ENCODE results near the gene FBXW9.
"Not testable (repeated sequence)": the region's sequence is repeated elsewhere in the genome, so short reads cannot be mapped to it uniquely, and the experiment has no call there.

The FBXW9 gene

DNA sequence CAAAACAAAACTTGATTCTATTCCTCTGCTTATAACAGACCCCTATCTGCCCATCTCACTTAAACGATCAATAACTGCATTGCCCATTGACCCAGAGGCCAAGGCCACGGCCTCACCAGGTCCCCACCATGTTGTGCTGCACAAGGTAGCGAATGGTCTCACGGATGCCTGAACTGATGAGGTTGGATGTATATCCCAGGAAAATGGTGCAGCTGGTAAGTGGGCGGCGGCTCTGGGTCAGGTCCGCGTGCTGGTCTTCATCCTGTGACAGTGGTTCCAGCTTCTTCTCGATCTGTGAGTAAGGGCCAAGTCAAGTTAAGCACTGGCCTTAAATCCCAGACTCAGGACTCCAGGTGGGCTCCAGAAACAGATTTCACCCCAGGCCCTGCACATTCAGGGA is 16.4 kb downstream of the FBXW9 start:
- DNase-seq (ENCODE audit: low read depth) = no peak

DNA sequence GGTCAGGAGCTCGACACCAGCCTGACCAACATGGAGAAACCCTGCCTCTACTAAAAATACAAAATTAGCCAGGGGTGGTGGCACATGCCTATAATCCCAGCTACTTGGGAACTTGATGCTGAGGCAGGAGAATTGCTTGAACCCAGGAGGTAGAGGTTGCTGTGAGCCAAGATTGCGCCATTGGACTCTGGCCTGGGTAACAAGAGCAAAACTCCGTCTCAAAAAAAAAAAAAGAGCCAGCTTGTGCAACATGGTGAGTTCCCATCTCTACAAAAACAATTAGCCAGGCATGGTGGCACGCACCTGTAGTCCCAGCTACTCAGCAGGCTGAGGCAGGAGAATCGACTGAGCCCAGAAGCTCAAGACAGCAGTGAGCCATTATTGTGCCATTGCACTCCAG is 18.4 kb downstream of the FBXW9 start:
- not testable (repeated sequence) for DNase-seq (ENCODE audit: low read depth)

DNA sequence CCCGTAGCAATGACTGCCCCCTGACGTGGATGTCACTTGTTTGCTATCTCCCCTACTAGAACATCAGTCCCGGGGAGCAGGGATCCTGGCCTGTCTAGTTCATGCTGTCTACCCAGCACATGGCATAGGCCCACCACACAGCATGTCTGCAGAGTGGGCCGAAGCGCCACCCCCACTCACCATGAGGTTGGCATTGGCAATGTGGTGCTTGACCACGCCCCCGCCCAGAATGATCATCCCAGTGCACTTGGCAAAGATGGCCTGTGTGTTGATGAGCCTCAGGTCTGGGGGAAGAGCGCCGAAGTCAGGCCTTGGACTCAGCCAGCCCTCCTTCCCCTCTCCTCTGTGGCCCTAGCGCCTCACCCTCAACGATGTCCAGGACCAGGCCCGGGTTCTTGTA is 19.5 kb downstream of the FBXW9 start:
- no peak for DNase-seq (ENCODE audit: low read depth)

DNA sequence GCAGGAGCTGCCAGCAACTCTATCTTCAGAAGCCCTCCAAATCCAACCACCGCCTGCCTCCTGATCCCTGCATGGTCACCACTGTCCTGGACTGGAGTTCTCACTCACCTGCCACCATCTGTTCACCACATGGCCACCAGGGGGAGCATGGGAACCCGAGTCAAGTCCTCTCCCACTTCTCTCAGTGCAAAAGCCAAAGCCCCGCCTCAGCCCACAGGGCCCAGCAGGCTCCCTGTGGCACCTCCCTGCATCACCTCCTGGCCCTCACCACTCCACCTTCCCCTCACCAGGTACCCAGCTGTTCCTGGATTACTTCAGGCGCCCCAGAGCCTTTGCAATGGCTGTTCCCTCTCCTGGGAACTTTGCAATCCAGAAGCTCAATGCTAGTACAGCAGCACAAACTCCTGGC is 20.0 kb downstream of the FBXW9 start:
- peak; percentile 47 for DNase-seq (ENCODE audit: low read depth)

DNA sequence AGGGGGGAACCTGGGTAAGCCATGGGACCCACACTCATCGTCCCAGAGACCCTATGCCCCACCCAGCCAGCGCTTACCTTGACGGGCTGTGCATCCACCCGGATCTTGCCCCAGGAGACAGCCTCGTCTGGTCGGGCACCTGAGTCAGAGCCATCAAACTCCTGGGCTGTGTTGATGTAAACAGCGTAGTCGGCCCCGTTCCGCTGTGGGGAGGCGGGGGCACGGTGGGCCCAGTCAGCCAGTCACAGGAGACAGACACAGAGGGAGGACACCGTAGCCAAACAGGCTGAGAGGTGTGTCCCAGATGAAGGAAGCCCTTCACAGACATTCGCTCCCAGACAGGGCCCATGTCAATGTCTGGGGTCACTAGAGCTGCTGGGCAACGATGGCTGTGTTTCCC is 20.5 kb downstream of the FBXW9 start:
- DNase-seq (ENCODE audit: low read depth) = no peak

DNA sequence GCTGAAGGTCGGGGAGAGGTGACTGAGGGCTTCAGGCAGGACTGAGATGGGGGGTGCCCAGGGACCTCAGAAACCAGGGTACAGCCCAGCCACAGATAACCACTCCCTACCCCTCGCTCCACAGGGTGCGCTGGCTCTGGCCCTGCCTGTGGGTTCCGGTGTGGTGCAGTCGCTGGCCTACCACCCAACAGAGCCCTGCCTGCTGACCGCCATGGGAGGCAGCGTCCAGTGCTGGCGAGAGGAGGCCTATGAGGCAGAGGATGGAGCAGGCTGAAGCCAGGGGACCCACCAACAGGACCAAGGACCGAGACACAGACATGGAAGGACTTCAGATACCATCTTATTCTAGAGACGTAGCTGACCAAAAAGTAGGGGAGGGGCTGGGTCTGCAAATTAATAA is 21.0 kb downstream of the FBXW9 start:
- DNase-seq (ENCODE audit: low read depth) = no peak

DNA sequence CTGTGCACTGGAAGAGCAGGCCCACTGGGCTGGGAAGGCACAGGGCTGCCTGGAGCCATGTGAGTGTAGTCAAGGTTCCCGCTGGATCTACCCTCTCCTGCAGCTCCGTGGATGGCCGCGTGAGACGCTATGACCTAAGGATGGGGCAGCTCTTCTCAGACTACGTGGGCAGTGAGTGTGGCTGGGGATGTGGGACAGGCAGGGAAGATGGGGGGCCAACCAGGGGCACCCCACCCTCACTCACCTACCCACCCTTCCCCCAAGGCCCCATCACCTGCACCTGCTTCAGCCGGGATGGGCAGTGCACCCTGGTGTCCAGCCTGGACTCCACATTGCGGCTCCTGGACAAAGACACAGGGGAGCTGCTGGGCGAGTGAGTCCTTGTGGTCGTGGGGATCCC is 23.7 kb downstream of the FBXW9 start:
- no peak for DNase-seq (ENCODE audit: low read depth)

DNA sequence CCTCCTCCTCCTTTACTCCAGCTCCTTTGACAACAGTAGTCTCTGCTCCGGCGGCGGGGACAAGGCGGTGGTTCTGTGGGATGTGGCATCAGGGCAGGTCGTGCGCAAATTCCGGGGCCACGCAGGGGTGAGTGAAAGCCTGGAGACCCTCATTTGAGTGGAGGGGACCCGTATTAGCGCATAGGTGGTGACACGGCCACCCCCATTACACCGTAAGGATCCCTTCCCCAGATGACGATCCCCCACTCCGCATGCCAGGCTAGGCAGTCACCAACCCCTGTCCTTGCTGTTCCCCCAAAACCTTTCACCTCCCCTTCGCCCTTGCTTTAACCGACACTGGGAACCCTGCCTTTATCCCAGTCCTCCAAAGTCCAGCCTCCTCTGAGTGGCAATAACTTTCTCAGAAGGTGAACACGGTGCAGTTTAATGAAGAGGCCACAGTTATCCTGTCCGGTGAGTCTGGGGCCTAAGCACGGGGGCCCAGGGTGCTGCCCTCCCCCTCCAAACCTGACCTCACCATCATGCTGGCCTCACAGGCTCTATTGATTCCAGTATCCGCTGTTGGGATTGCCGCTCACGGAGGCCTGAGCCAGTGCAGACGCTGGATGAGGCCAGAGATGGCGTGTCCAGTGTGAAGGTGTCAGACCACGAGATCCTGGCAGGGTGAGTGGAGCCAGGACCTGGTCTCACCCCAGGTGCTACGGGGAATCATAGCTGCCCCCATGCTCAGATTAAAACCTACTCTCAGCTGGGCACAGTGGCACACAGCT is 26.1 kb downstream of the FBXW9 start:
- DNase-seq (ENCODE audit: low read depth) = no peak

DNA sequence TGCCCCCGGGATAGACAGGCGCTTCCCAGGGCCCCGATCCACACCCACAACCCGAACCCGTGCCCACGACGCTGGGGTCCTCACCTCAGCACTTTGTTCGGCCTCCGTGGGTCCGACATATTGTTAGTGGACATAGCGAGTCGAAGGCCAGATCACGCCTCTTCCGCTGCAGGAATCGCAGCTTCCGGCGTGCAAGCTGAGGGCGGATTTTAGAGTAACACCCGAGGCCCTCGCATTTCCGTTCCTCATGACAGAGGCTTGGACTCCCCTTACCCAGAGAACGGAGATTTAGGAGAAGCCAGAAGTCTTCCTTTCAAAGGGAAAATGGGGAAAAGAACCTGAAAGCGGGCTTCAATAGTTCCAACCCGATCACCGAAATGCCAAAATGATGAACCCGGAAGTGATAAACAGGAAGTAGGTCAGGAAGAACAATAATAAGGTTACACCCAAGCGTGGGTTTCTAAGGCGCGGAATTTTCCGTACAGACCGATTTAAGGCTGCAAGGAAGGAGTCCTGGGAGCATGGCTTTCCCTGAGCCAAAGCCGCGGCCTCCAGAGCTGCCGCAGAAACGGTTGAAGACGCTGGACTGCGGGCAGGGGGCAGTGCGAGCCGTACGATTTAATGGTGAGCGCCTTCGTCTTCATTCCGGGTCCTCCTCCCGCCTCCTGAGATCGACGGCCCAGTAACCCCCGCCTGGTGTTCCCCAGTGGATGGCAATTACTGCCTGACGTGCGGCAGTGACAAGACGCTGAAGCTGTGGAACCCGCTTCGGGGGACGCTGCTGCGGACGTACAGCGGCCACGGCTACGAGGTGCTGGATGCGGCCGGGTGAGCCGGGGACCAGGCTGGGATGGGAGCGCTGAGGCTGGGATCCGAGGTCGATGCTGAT is 26.9 kb downstream of the FBXW9 start:
- DNase-seq (ENCODE audit: low read depth) = peak; percentile 66

DNA sequence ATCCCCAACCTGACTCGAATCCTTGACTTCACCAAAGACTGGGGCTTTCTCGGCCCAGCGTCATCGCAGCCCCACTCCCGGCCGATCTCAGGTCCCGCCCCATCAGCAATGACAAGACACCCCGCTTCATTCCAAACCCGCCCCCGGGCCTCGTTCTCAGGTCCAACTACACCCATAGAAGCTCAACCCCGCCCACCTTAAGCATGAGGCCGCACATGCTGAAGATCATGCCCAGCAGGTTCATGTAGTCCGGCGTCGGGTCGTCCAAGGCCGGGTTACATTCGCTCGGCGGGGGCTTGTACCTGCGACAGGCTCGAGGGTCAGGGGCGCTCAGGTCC is 27.5 kb downstream of the FBXW9 start:
- peak; percentile 26 for DNase-seq (ENCODE audit: low read depth)

DNA sequence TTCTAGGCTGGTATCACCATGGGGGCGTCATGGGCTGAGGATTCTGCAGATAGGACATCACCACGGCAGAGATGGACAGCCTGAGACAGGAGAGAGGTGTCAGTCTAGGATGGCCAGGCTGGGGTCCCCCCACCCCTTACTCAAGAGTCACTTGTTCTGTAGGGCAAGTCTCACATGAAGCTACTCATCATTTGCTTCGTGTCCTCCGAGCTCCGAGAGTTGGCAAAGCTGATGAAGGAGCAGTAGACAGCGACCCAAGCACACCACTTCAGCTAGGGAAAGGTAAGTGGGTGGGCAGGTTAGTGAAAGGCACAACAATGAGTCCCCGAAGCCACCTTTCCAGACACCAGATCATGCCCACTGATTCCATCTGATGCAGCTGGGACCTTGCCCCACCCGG is 28.1 kb downstream of the FBXW9 start:
- DNase-seq (ENCODE audit: low read depth) = no peak

DNA sequence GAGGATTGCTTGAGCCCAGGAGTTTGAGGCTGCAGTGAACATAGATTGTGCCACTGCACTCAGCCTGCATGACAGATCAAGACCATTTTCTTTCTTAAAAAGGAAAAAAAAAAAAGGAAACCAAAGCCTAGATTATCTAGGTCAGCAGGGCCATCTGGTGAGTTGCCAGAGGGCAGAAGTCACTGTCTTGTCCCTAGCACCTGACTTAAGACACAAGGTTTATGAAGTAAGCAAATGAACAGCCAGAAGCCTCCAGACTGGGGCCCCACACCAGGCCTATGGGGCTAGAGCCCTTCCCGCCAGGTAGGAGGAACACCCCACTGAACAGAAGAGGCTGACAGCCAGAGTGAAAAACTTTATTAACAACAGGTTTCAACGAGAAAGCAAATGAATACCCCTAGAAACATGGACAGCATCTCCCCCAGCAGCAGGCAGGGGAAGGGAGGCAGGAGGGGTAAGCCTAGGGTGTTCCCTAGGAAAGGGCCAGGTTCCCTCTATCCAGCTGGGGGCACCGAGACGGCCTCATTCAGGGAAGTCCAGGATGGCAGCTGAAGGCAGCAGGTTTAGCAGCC is 28.6 kb downstream of the FBXW9 start:
- DNase-seq (ENCODE audit: low read depth) = no peak

DNA sequence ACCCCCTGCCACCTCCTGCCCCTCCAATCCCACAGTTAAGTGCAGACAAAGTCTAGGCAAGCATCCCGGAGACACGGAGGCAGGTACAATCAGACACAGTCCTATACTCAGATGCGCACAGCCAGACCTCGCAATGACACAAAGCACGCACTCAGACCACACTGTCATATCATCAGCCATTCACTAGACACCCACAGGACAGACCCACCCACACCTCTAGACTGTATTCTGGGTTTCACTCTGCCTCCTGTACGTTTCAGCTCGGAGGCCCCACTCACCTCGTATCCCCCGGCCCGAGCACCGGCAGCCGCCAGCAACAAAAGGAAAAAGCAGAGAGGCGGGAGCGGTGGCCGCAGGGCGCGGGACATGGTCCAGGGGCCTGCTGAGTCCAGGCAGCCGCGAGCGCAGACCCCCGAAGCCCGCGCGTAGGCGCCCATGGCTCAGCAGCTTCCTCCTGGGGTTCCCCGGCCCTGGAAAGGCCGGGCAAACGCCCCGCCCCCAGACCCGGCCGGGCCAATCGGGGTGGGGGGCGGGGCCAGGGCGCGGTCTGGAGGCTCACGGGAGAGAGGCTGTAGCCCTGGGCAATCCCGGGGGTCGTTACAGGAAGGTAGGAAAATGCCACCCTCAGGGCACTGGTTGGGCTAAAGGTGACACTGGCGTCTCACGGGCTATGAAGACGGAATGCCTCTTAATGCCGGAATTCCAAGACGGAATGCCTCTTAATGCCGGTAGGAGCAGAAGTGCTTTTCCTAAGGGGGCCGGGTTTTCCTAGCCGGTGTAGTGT is 30.0 kb downstream of the FBXW9 start, which contains the start of the genes MAN2B1 and WDR83:
Gene MAN2B1, minus strand, starts transcription at position 478 of the 784 bp plus-strand sequence. Its CDS starts 41 bp downstream, at position 437.
Gene WDR83, plus strand, starts transcription at position 543 of the 784 bp plus-strand sequence. CDS start 2,984 bp downstream, outside the sequence.
- peak; percentile 23 for DNase-seq (ENCODE audit: low read depth)

DNA sequence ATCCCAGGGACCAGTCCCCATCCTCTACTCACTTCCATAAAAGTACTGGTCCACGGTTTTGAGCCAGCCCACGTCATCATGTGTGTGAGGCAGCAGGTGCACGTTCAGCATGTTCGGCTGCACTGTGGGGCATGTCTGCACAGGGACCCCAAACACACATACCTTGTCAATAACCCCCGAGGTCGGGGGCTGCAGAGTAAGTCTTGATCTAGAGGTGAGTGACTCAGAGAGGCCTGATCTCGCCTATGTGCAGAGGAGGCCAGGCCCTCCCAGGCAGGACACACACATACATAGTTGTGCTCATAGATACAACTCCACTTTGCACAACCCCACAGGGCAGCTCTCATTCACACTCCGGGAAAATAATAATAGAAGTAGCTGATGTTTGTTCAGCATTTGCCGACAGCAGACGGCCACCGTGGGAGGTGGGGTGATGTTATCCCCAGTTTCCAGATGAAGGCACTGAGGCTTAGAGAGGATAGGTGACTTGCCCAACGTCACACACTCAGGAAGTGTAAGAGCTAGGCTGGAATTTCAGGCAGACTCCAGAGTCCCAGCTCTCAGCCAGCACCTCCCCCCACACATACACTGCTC is 30.7 kb downstream of the FBXW9 start:
- DNase-seq (ENCODE audit: low read depth) = no peak

DNA sequence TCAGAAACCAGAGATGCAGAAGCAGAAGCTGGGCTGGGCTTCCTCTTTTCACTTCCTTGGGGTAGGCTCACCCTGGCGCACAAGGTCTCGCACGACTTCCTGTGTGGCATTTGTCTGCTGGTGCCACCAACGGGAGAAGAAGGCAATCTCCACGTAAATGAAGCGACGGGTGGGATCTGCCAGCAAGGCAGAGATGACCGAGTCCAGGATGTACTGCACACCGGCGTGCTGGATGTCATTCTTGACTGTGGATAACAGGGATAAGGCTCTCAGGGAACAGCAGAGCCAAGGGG is 31.2 kb downstream of the FBXW9 start:
- no peak for DNase-seq (ENCODE audit: low read depth)

DNA sequence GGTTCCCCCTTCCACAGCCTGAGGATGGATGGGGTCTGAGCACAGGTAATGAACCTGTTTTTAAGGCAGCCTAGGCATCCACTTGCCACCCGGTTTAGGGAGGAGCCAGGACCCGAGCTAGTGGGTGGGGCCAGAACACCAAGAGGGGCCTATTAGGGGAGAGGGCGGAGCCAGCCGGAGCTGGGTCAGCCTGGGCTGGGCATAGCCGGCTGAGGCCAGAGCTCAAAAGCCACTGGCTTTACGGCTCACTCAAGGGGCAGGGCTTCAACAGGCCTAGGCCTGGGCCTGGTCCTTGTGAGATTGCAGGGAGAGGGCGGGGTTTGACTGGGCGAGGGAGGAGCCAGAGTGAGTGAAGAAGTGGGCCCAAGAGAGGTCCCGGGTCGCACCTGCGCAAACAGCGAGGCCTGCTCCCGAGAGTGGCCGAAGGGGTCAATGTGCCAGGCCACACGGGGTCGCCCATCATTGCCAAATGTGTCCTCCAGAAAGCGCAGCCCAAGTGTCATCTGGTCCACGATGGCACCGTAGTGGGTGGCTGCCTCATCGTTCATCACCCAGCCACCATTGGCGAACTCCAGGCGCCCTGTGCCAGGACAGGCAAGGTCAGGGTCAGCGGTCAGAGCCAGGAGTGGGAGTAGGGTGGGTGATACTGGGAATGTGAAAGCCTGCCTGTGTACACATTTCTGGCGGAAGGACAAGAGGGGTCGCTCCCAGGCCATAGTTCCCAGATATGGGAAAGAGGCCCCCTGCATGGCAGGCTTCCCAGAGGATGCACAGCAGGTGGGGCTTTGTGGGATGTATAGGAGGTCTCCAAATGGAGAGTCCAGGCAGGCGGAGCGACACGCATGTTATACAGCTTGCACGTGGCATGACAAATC is 31.8 kb downstream of the FBXW9 start:
- no peak for DNase-seq (ENCODE audit: low read depth)

DNA sequence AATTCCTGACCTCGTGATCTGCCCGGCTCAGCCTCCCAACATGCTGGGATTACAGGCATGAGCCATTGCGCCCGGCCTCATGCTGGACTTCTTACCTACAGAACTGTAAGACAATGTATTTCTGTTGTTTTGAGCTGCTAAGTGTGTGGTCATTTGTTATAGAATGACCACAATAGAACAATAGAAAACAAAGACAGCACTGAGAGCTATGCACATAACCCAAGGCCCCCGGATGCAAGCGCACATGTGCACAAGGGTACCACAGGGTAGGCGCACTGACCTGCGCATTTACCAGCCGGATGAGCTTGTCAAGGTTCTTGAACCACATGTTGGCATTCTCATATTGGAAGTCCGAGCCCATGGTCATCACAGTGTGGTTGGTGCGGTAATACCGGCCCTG is 35.5 kb downstream of the FBXW9 start:
- DNase-seq (ENCODE audit: low read depth) = no peak

DNA sequence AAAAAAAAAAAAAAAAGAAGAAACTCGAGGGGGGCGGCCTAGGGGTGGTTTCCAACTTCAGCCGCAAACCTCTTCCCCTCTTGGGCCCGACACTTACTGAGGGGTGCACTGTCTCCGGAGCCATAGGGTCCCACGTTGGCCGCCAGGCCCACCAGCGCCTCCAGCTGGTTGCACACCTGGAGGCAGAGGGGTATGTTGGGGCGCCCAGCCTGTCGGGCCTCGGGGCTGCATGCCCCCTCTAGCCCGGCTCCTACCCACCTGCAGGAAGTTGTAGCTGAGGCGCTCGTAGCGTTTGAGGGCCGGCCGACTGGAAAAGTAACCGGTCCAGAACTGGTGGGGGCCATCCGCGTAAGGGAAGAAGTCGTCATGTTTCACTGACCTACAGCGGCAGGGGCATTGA is 38.5 kb downstream of the FBXW9 start:
- DNase-seq (ENCODE audit: low read depth) = no peak

DNA sequence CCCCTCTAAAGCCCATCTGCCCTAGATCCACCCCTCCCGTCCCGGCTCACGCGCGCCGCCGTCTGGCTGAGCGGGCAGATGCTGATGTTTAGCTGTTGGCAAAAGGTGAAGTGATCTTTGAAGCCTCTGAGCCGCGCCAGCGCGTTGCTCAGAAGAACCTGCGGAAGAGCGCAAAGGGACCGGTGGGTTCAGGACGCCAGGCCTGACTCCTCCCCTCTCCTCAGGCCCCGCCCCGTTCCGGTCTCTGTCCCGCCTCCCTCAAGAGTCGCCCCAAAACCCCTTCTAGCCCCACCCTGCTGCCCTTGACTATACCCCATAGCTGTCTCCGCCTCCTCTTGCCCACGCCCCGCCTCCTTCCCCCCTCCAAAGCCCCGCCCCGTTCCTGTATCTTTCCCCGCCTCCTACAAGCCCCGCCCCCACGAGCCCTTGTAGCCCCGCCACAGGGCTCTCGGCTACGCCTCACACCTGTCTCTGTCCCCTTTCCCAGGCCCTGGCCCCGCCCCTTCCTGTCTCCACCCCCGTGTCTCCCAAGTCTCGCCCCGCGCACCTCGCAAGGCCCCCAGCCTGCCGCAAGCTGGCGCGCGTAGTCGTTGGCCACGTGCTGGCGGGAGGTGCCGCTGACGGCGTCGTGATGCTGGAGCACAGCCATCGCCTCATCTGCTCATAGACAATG is 39.4 kb downstream of the FBXW9 start:
- no peak for DNase-seq (ENCODE audit: low read depth)

DNA sequence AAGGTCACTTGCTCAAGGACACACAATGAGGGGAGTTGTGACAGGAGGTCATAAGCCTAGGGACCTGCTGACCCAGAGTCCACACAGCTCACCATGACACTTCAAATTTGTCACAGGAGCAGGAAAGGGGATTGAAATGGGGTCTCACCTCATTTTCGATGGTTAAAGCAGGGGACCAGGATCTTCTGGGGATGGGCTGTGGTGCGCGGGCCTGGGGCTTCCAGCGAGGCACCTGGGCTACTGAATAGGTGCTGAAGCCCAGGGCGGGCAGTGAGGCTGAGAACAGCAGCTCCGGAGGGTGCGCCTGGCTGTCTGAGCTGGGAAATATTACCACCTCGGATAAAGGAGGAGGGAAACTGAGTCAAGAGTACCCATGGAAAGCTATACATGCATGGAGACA is 40.9 kb downstream of the FBXW9 start:
- no peak for DNase-seq (ENCODE audit: low read depth)
